SH-SY5Y (cell line): Measurements from ENCODE around the gene ING2.

Source experiments
- GATA2 ChIP-seq: IDR thresholded peaks from 2 replicates; pipeline ENCODE4 v1.6.1; 2011; ENCODE audit warnings: mild to moderate bottlenecking, low read depth, low read length
- GATA3 ChIP-seq: IDR thresholded peaks from 2 replicates; pipeline ENCODE4 v1.6.1; 2011; ENCODE audit warnings: low read depth, mild to moderate bottlenecking, low read length, moderate library complexity

The ING2 gene

GRCh38 chr4:183517781-183518180 is 12.9 kb downstream of the ING2 start:
- TF ChIP-seq GATA3 = no peak
- no peak for TF ChIP-seq GATA2

- TF ChIP-seq GATA3 = no peak
Measured at GRCh38 chr4:183522821-183523220, 18.0 kb downstream of the ING2 start.

GRCh38 chr4:183527326-183527725 is 22.5 kb downstream of the ING2 start:
- TF ChIP-seq GATA2 = no peak
- TF ChIP-seq GATA3 = no peak

GRCh38 chr4:183532821-183533220 is 28.0 kb downstream of the ING2 start:
- TF ChIP-seq GATA3 (no peak), GATA2 (no peak)

GRCh38 chr4:183533698-183534097 is 28.8 kb downstream of the ING2 start:
- TF ChIP-seq GATA2 (no peak), GATA3 (no peak)

GRCh38 chr4:183540410-183541009 is 35.7 kb downstream of the ING2 start:
- TF ChIP-seq GATA2 (no peak), GATA3 (no peak)

- TF ChIP-seq GATA3 (no peak), GATA2 (no peak)
Measured at GRCh38 chr4:183541010-183541751, 36.3 kb downstream of the ING2 start.

GRCh38 chr4:183541752-183542040 is 36.8 kb downstream of the ING2 start:
- TF ChIP-seq GATA2 (no peak), GATA3 (no peak)

- TF ChIP-seq GATA3 (no peak), GATA2 (no peak)
Measured at GRCh38 chr4:183543435-183543834, 38.6 kb downstream of the ING2 start.

- TF ChIP-seq GATA3 (no peak), GATA2 (no peak)
Measured at GRCh38 chr4:183544109-183544508, 39.3 kb downstream of the ING2 start.

- TF ChIP-seq GATA3 (no peak), GATA2 (no peak)
Measured at GRCh38 chr4:183546376-183546775, 41.5 kb downstream of the ING2 start.

GRCh38 chr4:183548306-183548705 is 43.4 kb downstream of the ING2 start:
- TF ChIP-seq GATA2 (no peak), GATA3 (no peak)

GRCh38 chr4:183550345-183551093 is 45.7 kb downstream of the ING2 start:
- TF ChIP-seq GATA3 (no peak), GATA2 (no peak)

GRCh38 chr4:183552274-183553146 is 47.7 kb downstream of the ING2 start:
- TF ChIP-seq GATA2 (no peak), GATA3 (no peak)
